NCI-H226 (cell line): ENCODE measurements around the gene ZNF236.
A peak's percentile ranks its signal among the peaks of the same experiment; 100 is the strongest.
"Not testable (repeated sequence)": the region's sequence is repeated elsewhere in the genome, so short reads cannot be mapped to it uniquely, and the experiment has no call there.

Experiments
- DNase-seq: peaks from one replicate; pipeline ENCODE4 v3.0.0-alpha.2; 2015

The ZNF236 gene

GRCh38 chr18:76822506-76823160 is at the start of gene ZNF236:
Gene ZNF236 (plus strand): TSS chr18:76822557. CDS start chr18:76822608, 51 bp downstream.
- peak; percentile 58 for DNase-seq

- no peak for DNase-seq
Measured at GRCh38 chr18:76772665-76773064, 49.7 kb upstream of the ZNF236 start.

- not testable (repeated sequence) for DNase-seq
Measured at GRCh38 chr18:76777036-76777435, 45.3 kb upstream of the ZNF236 start.

GRCh38 chr18:76783786-76784484 is 38.4 kb upstream of the ZNF236 start:
- DNase-seq = no peak

- no peak for DNase-seq
Measured at GRCh38 chr18:76785872-76786271, 36.5 kb upstream of the ZNF236 start.

GRCh38 chr18:76788571-76789317 is 33.6 kb upstream of the ZNF236 start:
- DNase-seq = no peak

GRCh38 chr18:76791106-76791505 is 31.3 kb upstream of the ZNF236 start:
- no peak for DNase-seq

- no peak for DNase-seq
Measured at GRCh38 chr18:76791642-76792041, 30.7 kb upstream of the ZNF236 start.

GRCh38 chr18:76794326-76794725 is 28.0 kb upstream of the ZNF236 start:
- no peak for DNase-seq

GRCh38 chr18:76801567-76802505 is 20.5 kb upstream of the ZNF236 start:
- DNase-seq = no peak

GRCh38 chr18:76803413-76803812 is 18.9 kb upstream of the ZNF236 start:
- no peak for DNase-seq

- DNase-seq = peak; percentile 12
Measured at GRCh38 chr18:76803814-76804213, 18.5 kb upstream of the ZNF236 start.

GRCh38 chr18:76805221-76805620 is 17.1 kb upstream of the ZNF236 start:
- DNase-seq = no peak

GRCh38 chr18:76806301-76806700 is 16.1 kb upstream of the ZNF236 start:
- DNase-seq = no peak

- no peak for DNase-seq
Measured at GRCh38 chr18:76808561-76808960, 13.8 kb upstream of the ZNF236 start.

GRCh38 chr18:76811530-76811929 is 10.8 kb upstream of the ZNF236 start:
- not testable (repeated sequence) for DNase-seq

GRCh38 chr18:76814256-76814655 is 8.1 kb upstream of the ZNF236 start:
- no peak for DNase-seq

GRCh38 chr18:76816127-76816526 is 6.2 kb upstream of the ZNF236 start:
- no peak for DNase-seq

GRCh38 chr18:76817888-76818611 is 4.3 kb upstream of the ZNF236 start:
- no peak for DNase-seq

- no peak for DNase-seq
Measured at GRCh38 chr18:76819411-76820136, 2.8 kb upstream of the ZNF236 start.

GRCh38 chr18:76821356-76821874 is 942 bp upstream of the ZNF236 start:
- DNase-seq = no peak
